Measurements from ENCODE around the gene LCOR. TPM values are rescaled to one million over a fixed set of nuclear protein-coding genes. Genes with fewer than 3 reads are reported as not detected.

LCOR gene
- total RNA-seq: 27.5 and 31.3 TPM in 2 replicates

DNA sequence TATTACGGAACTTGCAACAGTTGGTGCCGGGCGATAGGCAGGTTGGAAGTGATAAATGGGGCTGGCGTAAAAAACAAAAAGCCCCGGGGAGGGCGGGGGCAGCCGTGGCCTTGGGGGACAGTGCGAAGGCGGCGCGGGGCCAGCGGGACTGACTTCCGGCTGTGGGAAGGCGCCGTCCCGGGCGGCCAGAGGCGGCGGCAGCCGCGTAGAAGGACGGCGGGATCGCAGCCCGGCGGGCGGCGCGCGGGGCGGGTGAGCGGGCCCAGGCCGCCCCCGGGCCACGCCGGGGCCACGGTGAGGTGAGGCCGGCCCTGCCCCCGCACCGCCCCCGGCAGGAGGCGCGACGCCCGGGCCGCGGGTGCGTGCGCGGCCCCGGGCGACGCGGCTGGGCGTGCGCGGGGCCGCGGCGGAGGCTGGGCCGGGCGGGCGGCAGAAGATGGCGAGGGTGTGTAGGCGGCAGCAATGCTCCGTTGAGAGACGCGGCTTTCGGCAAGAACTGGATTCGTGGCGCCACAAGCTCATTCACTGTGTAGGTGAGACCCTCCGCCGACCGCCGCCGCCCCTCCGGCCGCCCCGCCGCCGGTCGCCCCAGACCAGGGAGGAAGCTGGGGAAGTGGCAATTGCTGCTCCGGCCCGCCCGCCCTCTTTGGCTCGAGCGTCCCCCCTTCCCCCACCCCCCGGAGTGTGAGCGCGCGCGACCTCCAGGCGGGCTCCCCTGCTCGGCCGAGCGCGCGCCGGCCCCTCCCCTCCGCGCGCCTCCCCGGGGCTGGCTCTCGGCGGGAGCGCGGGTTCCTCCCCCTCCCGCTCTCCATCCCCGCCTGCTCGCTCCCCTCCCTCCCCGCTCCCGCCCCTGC lies at the start of gene LCOR:
TSS of gene LCOR (plus strand) at position 432 of the 854 bp plus-strand sequence. CDS start 116,760 bp downstream, outside the sequence.

Small RNA genes within 50 kb of the gene (small RNA-seq; reads per million reads assigned to genes)
- gene HMGN2P35: not detected
- 0.12 reads per million for gene MIR607

Other genes starting within 250 kb of the LCOR start
- 69.1 and 132 TPM in 2 replicates for gene TM9SF3, start 245.3 kb upstream of the LCOR start, total RNA-seq
- gene PIK3AP1, start 111.8 kb upstream of the LCOR start, total RNA-seq: under 0.01 TPM in 2 replicates